ENCODE measurements around the gene ZBED5. TPM values are rescaled to one million over a fixed set of nuclear protein-coding genes. Genes with fewer than 3 reads are reported as not detected.

The ZBED5 gene
- polyA plus RNA-seq, 1 donor from 2014 or later: 178 TPM

DNA sequence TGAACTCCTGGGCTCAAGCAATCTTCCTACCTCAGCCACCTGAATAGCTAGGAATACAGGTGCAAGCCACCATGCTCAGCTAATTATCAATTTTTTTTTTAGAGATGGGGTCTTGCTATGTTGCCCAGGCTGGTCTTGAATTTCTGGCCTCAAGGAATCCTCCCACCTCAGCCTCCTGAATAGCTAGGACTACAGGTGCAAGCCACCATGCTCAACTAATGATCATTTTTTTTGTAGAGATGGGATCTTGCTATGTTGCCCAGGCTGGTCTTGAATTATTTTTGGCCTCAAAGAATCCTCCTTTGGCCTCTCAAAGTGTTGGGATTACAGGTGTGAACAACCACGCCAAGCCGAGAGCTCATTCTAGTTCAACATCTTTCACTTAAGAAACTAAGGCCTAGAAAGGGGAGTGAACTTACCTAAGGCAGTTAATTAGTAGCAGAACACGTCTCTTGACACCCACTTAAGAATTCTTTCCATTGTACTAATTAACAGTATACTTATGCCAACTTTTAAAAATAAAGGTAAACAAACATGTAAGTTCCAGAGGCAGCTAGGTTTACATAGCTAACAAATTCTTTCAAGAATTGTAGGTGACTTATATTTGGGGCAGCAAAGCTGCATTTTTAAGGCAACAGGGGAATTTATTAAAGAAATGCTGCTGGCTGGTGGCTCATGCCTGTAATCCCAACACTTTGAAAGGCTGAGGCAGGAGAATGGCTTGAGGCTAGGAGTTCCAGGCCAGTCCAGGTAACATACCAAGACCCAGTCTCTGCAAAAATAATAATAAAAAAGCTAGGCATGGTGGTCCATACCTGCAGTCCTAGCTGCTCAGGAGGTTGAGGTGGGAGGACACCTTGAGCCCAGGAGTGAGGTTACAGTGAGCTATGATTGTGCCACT, 9.6 kb downstream of the ZBED5 start:
- H3K27me3 ChIP-seq (ENCODE audit: insufficient read depth, low read depth, low read length): no peaks in the 10 kb centered on the region
- no peaks in the 10 kb centered on the region for H3K9me3 ChIP-seq (ENCODE audit: low read length)
- no peaks in the 10 kb centered on the region for H4K20me1 ChIP-seq (ENCODE audit: insufficient read depth)
- H3K9me2 ChIP-seq (ENCODE audit: insufficient read depth, low read length): no peaks in the 10 kb centered on the region
- no peak overlapping the region for H3K4me2 ChIP-seq (ENCODE audit: low read length)
- H3K36me3 ChIP-seq (ENCODE audit: insufficient read depth, low read length): peaks cover 14% of the 10 kb centered on the region
- H3F3A ChIP-seq (ENCODE audit: insufficient read depth, low read length, poor library complexity, severe bottlenecking): no peaks in the 10 kb centered on the region
- H2AFZ ChIP-seq (ENCODE audit: low read depth, low read length): no peak overlapping the region
- H3K9ac ChIP-seq (ENCODE audit: low read length): no peak overlapping the region
- TF ChIP-seq POLR2AphosphoS5 (IDR thresholded peaks at IDR 0.05) (no peak), RAD21 (conservative IDR thresholded peaks at IDR 0.05) (no peak), EP300 (conservative IDR thresholded peaks at IDR 0.05; ENCODE audit: poor library complexity, severe bottlenecking) (no peak), TAF1 (IDR thresholded peaks at IDR 0.05; ENCODE audit: low read depth) (no peak), SMC3 (conservative IDR thresholded peaks at IDR 0.05; ENCODE audit: poor library complexity) (no peak), MXI1 (conservative IDR thresholded peaks at IDR 0.05; ENCODE audit: poor library complexity, severe bottlenecking) (no peak), EZH2 (IDR thresholded peaks at IDR 0.05; ENCODE audit: borderline replicate concordance, insufficient read depth, low read length, poor library complexity, severe bottlenecking) (no peak)
- TF ChIP-seq, protein P1, sequence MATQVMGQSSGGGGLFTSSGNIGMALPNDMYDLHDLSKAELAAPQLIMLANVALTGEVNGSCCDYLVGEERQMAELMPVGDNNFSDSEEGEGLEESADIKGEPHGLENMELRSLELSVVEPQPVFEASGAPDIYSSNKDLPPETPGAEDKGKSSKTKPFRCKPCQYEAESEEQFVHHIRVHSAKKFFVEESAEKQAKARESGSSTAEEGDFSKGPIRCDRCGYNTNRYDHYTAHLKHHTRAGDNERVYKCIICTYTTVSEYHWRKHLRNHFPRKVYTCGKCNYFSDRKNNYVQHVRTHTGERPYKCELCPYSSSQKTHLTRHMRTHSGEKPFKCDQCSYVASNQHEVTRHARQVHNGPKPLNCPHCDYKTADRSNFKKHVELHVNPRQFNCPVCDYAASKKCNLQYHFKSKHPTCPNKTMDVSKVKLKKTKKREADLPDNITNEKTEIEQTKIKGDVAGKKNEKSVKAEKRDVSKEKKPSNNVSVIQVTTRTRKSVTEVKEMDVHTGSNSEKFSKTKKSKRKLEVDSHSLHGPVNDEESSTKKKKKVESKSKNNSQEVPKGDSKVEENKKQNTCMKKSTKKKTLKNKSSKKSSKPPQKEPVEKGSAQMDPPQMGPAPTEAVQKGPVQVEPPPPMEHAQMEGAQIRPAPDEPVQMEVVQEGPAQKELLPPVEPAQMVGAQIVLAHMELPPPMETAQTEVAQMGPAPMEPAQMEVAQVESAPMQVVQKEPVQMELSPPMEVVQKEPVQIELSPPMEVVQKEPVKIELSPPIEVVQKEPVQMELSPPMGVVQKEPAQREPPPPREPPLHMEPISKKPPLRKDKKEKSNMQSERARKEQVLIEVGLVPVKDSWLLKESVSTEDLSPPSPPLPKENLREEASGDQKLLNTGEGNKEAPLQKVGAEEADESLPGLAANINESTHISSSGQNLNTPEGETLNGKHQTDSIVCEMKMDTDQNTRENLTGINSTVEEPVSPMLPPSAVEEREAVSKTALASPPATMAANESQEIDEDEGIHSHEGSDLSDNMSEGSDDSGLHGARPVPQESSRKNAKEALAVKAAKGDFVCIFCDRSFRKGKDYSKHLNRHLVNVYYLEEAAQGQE (IDR thresholded peaks at IDR 0.05; ENCODE audit: borderline replicate concordance): no peak
- TF ChIP-seq, protein P2, sequence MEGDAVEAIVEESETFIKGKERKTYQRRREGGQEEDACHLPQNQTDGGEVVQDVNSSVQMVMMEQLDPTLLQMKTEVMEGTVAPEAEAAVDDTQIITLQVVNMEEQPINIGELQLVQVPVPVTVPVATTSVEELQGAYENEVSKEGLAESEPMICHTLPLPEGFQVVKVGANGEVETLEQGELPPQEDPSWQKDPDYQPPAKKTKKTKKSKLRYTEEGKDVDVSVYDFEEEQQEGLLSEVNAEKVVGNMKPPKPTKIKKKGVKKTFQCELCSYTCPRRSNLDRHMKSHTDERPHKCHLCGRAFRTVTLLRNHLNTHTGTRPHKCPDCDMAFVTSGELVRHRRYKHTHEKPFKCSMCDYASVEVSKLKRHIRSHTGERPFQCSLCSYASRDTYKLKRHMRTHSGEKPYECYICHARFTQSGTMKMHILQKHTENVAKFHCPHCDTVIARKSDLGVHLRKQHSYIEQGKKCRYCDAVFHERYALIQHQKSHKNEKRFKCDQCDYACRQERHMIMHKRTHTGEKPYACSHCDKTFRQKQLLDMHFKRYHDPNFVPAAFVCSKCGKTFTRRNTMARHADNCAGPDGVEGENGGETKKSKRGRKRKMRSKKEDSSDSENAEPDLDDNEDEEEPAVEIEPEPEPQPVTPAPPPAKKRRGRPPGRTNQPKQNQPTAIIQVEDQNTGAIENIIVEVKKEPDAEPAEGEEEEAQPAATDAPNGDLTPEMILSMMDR (IDR thresholded peaks at IDR 0.05; ENCODE audit: poor library complexity, severe bottlenecking): no peak
- peaks cover 8% of the 10 kb centered on the region for H3K79me2 ChIP-seq (replicated peaks; ENCODE audit: insufficient read depth, low read length)
- H3K4me3 ChIP-seq (ENCODE audit: low read length): no peak overlapping the region
- H3K27ac ChIP-seq (ENCODE audit: low read length): no peak overlapping the region

DNA sequence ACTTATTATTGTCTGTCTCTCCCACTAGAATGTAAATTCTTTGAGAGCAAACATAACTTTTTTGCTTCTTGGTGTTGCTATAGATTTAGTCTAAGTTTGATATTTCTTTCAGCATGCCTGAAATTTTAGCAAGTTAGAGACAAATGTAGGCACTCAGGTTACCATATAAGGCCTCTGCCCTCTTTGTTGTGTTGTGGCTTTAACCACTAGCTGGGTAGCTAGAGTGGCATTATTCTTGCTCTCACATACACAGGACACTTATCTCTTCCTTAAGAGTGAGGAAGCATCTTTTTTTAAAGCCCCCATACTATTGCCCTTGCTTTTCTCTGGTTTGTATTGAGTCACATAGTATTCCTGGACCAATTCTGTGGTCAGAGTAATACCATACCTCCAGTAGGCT, 11.2 kb downstream of the ZBED5 start:
- Histone ChIP-seq H3K27me3 (ENCODE audit: insufficient read depth, low read depth, low read length) (no peaks in the 10 kb centered on the region), H3K9me2 (ENCODE audit: insufficient read depth, low read length) (no peaks in the 10 kb centered on the region), H3K4me3 (ENCODE audit: low read length) (no peak overlapping the region), H2AFZ (ENCODE audit: low read depth, low read length) (no peak overlapping the region), H3K27ac (ENCODE audit: low read length) (no peak overlapping the region), H3K4me2 (ENCODE audit: low read length) (no peak overlapping the region), H4K20me1 (ENCODE audit: insufficient read depth) (no peaks in the 10 kb centered on the region), H3K9me3 (ENCODE audit: low read length) (no peaks in the 10 kb centered on the region), H3K36me3 (ENCODE audit: insufficient read depth, low read length) (peaks cover 8% of the 10 kb centered on the region), H3K9ac (ENCODE audit: low read length) (no peak overlapping the region), H3K79me2 (replicated peaks; ENCODE audit: insufficient read depth, low read length) (no peaks in the 10 kb centered on the region), H3F3A (ENCODE audit: insufficient read depth, low read length, poor library complexity, severe bottlenecking) (no peaks in the 10 kb centered on the region)
- TF ChIP-seq POLR2AphosphoS5 (IDR thresholded peaks at IDR 0.05): no peak
- TF ChIP-seq SMC3 (conservative IDR thresholded peaks at IDR 0.05; ENCODE audit: poor library complexity): no peak
- TF ChIP-seq, protein P2 (IDR thresholded peaks at IDR 0.05; ENCODE audit: poor library complexity, severe bottlenecking): no peak
- no peak for TF ChIP-seq MXI1 (conservative IDR thresholded peaks at IDR 0.05; ENCODE audit: poor library complexity, severe bottlenecking)
- TF ChIP-seq, protein P1 (IDR thresholded peaks at IDR 0.05; ENCODE audit: borderline replicate concordance): no peak

Measured in neural cell (in vitro differentiated cells).